SKM-1 treated with dmso at 0.1 percent for 144 hours (cell line): ENCODE data around the gene NAT16.
"Not testable (repeated sequence)": the region's sequence is repeated elsewhere in the genome, so short reads cannot be mapped to it uniquely, and the experiment has no call there.

Experiments
- DNase-seq: peaks from one replicate; lab custom pipeline; 2025; ENCODE audit not compliant: unreplicated experiment; lab: John Stamatoyannopoulos, UW

NAT16 gene

DNA sequence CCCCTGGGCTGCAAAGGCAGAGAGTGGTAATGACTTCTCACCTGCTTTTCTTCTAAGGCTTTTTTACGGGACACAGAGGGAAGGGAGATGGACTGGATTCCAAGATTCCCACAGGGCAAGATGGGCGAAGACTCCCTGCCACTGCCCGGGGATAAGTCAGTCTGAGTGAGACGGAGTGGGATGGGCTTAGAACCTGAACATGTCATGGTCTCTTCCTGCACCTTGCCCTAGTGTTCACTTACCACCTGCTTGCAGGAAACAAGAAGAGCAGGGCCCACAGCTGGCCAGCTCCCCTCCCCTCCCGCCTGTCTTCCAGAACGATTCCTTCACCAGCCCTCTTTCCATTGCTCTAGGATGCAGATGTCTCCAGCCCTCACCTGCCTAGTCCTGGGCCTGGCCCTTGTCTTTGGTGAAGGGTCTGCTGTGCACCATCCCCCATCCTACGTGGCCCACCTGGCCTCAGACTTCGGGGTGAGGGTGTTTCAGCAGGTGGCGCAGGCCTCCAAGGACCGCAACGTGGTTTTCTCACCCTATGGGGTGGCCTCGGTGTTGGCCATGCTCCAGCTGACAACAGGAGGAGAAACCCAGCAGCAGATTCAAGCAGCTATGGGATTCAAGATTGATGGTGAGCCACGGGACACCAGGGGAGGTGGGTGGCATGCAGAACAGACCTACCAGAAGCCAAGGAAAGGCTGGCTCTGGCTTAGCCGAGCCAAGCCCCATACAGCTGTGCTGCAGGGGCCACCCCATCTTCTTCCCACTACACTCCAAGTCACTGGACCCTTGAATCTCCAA, 51.9 kb downstream of the NAT16 start:
- DNase-seq = no peak

DNA sequence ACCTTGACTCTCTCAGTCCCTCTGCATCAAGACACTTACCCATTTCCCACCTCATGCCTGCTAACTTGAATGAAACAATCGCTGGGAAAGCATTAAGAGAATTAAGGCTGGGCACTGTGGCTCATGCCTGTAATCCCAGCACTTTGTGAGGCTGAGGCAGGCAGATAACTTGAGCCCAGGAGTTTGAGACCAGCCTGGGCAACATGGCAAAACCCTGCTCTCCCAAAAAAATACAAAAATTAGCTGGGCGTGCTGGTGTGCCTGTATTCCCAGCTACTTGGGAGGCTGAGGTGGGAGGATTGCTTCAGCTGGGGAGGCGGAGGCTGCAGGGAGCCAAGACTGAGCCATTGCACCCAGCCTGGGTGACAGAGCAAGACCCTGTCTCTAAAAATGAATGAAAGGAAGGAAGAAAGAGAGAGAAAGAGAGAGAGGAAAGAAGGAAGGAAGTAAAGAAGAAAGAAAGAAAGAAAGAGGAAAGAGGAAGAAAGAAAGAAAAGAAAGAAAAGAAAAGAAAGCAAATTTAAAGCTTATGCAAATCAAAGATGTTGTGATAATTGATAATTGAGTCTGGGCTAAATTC, 52.5 kb downstream of the NAT16 start:
- no peak for DNase-seq

GRCh38 chr7:101126651-101127459, 53.2 kb downstream of the NAT16 start, which contains the start of gene SERPINE1:
Gene SERPINE1, plus strand, starts transcription at chr7:101127104. Its CDS starts 1,290 bp downstream, at chr7:101128394.
- no peak for DNase-seq

DNA sequence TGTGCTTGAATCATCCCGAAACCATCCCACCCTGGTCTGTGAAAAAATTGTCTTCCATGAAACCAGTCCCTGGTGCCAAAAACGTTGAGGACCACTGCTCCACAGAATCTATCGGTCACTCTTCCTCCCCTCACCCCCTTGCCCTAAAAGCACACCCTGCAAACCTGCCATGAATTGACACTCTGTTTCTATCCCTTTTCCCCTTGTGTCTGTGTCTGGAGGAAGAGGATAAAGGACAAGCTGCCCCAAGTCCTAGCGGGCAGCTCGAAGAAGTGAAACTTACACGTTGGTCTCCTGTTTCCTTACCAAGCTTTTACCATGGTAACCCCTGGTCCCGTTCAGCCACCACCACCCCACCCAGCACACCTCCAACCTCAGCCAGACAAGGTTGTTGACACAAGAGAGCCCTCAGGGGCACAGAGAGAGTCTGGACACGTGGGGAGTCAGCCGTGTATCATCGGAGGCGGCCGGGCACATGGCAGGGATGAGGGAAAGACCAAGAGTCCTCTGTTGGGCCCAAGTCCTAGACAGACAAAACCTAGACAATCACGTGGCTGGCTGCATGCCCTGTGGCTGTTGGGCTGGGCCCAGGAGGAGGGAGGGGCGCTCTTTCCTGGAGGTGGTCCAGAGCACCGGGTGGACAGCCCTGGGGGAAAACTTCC, 54.0 kb downstream of the NAT16 start:
- no peak for DNase-seq

GRCh38 chr7:101124376-101125056, 55.6 kb downstream of the NAT16 start:
- DNase-seq = no peak

- DNase-seq = no peak
Observed at GRCh38 chr7:101123703-101124068, 56.4 kb downstream of the NAT16 start.

- no peak for DNase-seq
Observed at GRCh38 chr7:101122933-101123702, 57.0 kb downstream of the NAT16 start.

GRCh38 chr7:101121991-101122932, 57.8 kb downstream of the NAT16 start:
- no peak for DNase-seq

DNA sequence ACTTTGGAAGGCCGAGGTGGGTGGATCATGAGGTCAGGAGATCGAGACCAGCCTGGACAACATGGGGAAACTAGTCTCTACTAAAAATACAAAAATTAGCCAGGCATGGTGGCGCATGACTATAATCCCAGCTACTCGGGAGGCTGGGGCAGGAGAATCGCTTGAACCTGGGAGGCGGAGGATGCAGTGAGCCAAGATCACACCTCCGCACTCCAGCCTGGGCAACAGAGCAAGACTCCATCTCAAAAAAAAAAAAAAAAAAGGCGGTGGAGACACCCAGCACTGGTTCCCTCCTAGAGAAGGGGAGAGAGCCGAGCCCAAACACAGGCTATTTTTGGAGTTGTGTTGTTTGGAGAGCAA, 58.5 kb downstream of the NAT16 start:
- not testable (repeated sequence) for DNase-seq
